Activated T-cell treated with anti-CD3 and anti-CD28 coated beads, Interleukin-2, amount 50 U/mL, for 24 hours (primary cell): Measurements from ENCODE around the gene ANKS3.
A peak's percentile ranks its signal among the peaks of the same experiment; 100 is the strongest.

ENCODE experiments used
- DNase-seq: peaks from one replicate; pipeline ENCODE4 v3.0.0-alpha.2; 2020
- H3K27ac Mint-ChIP-seq: 2 replicates; pipeline ENCODE4 v1.8.0; 2020; ENCODE audit warnings: mild to moderate bottlenecking, mixed read lengths
- H3K27me3 Mint-ChIP-seq: 2 replicates; pipeline ENCODE4 v1.8.0; 2020; ENCODE audit warnings: mixed read lengths
- H3K36me3 Mint-ChIP-seq: 2 replicates; pipeline ENCODE4 v1.8.0; 2020; ENCODE audit warnings: low read depth, mixed read lengths
- H3K4me1 Mint-ChIP-seq: 2 replicates; pipeline ENCODE4 v1.8.0; 2020; ENCODE audit warnings: low read depth, mixed read lengths
- H3K4me3 Mint-ChIP-seq: 2 replicates; pipeline ENCODE4 v1.8.0; 2020; ENCODE audit warnings: mild to moderate bottlenecking, moderate library complexity, mixed read lengths
- H3K9me3 Mint-ChIP-seq: 2 replicates; pipeline ENCODE4 v1.8.0; 2020; ENCODE audit warnings: mixed read lengths

ANKS3 gene

GRCh38 chr16:4682084-4682591 lies 51.9 kb downstream of the ANKS3 start:
- Mint-ChIP-seq H3K4me3 (no peak overlapping the region), H3K4me1 (peaks cover 19% of the 10 kb centered on the region), H3K36me3 (peaks cover 67% of the 10 kb centered on the region), H3K27me3 (no peaks in the 10 kb centered on the region), H3K9me3 (no peaks in the 10 kb centered on the region), H3K27ac (no peak overlapping the region)
- DNase-seq: no peak

GRCh38 chr16:4681471-4682083 lies 52.5 kb downstream of the ANKS3 start:
- Mint-ChIP-seq H3K4me3 (no peak overlapping the region), H3K9me3 (no peaks in the 10 kb centered on the region)

GRCh38 chr16:4680673-4681470 lies 53.2 kb downstream of the ANKS3 start:
- no peak for DNase-seq
- peak overlapping the region; percentile 14 for H3K27ac Mint-ChIP-seq
- H3K4me1 Mint-ChIP-seq: peaks cover 32% of the 10 kb centered on the region
- H3K36me3 Mint-ChIP-seq: peaks cover 68% of the 10 kb centered on the region
- H3K4me3 Mint-ChIP-seq: no peak overlapping the region
- no peaks in the 10 kb centered on the region for H3K27me3 Mint-ChIP-seq
- no peaks in the 10 kb centered on the region for H3K9me3 Mint-ChIP-seq

More at GRCh38 chr16:4681471-4682083, 52.5 kb downstream of the ANKS3 start:
- DNase-seq: no peak
- peaks cover 24% of the 10 kb centered on the region for H3K4me1 Mint-ChIP-seq
- H3K27me3 Mint-ChIP-seq: no peaks in the 10 kb centered on the region
- H3K36me3 Mint-ChIP-seq: peaks cover 67% of the 10 kb centered on the region
- no peak overlapping the region for H3K27ac Mint-ChIP-seq

GRCh38 chr16:4679850-4680636 lies 54.0 kb downstream of the ANKS3 start:
- Mint-ChIP-seq H3K4me3 (no peak overlapping the region), H3K9me3 (no peaks in the 10 kb centered on the region), H3K36me3 (peaks cover 69% of the 10 kb centered on the region), H3K27ac (peak overlapping the region; percentile 71), H3K27me3 (no peaks in the 10 kb centered on the region), H3K4me1 (peaks cover 37% of the 10 kb centered on the region)
- DNase-seq: no peak

- peak overlapping the region; percentile 72 for H3K27ac Mint-ChIP-seq
- H3K4me3 Mint-ChIP-seq: no peak overlapping the region
- no peak for DNase-seq
- H3K9me3 Mint-ChIP-seq: no peaks in the 10 kb centered on the region
- H3K36me3 Mint-ChIP-seq: peaks cover 63% of the 10 kb centered on the region
- no peaks in the 10 kb centered on the region for H3K27me3 Mint-ChIP-seq
- peaks cover 37% of the 10 kb centered on the region for H3K4me1 Mint-ChIP-seq
These were observed 54.8 kb downstream of the ANKS3 start for GRCh38 chr16:4679156-4679849.

- peaks cover 37% of the 10 kb centered on the region for H3K4me1 Mint-ChIP-seq
- H3K27me3 Mint-ChIP-seq: no peaks in the 10 kb centered on the region
- H3K27ac Mint-ChIP-seq: peak overlapping the region; percentile 80
- H3K36me3 Mint-ChIP-seq: peaks cover 62% of the 10 kb centered on the region
- H3K9me3 Mint-ChIP-seq: no peaks in the 10 kb centered on the region
- H3K4me3 Mint-ChIP-seq: no peak overlapping the region
- DNase-seq: no peak
These were observed 55.5 kb downstream of the ANKS3 start for GRCh38 chr16:4678596-4678995.

- Mint-ChIP-seq H3K27ac (peak overlapping the region; percentile 80), H3K36me3 (peaks cover 62% of the 10 kb centered on the region), H3K4me3 (no peak overlapping the region)
These were observed 56.1 kb downstream of the ANKS3 start for GRCh38 chr16:4677994-4678393.

GRCh38 chr16:4677390-4677789 lies 56.7 kb downstream of the ANKS3 start:
- Mint-ChIP-seq H3K27me3 (no peaks in the 10 kb centered on the region), H3K27ac (peak overlapping the region; percentile 98), H3K4me1 (peaks cover 35% of the 10 kb centered on the region), H3K36me3 (peaks cover 66% of the 10 kb centered on the region), H3K4me3 (no peak overlapping the region), H3K9me3 (no peaks in the 10 kb centered on the region)
- no peak for DNase-seq

More at GRCh38 chr16:4677994-4678393, 56.1 kb downstream of the ANKS3 start:
- Mint-ChIP-seq H3K9me3 (no peaks in the 10 kb centered on the region), H3K27me3 (no peaks in the 10 kb centered on the region), H3K4me1 (peaks cover 36% of the 10 kb centered on the region)
- DNase-seq: no peak

GRCh38 chr16:4676831-4677230 lies 57.2 kb downstream of the ANKS3 start:
- Mint-ChIP-seq H3K27ac (peak overlapping the region; percentile 98), H3K27me3 (no peaks in the 10 kb centered on the region), H3K4me3 (peak overlapping the region; percentile 71), H3K36me3 (peaks cover 66% of the 10 kb centered on the region), H3K9me3 (no peaks in the 10 kb centered on the region), H3K4me1 (peaks cover 35% of the 10 kb centered on the region)
- DNase-seq: no peak

GRCh38 chr16:4675864-4676786 lies 57.9 kb downstream of the ANKS3 start:
- peak overlapping the region; percentile 98 for H3K27ac Mint-ChIP-seq
- H3K9me3 Mint-ChIP-seq: no peaks in the 10 kb centered on the region
- H3K36me3 Mint-ChIP-seq: peaks cover 69% of the 10 kb centered on the region
- peaks cover 30% of the 10 kb centered on the region for H3K4me1 Mint-ChIP-seq
- DNase-seq: peak; percentile 74
- peak overlapping the region; percentile 71 for H3K4me3 Mint-ChIP-seq
- no peaks in the 10 kb centered on the region for H3K27me3 Mint-ChIP-seq

- Mint-ChIP-seq H3K27ac (peak overlapping the region; percentile 98), H3K9me3 (no peaks in the 10 kb centered on the region), H3K36me3 (peaks cover 66% of the 10 kb centered on the region), H3K27me3 (no peaks in the 10 kb centered on the region), H3K4me1 (peaks cover 28% of the 10 kb centered on the region), H3K4me3 (peak overlapping the region; percentile 71)
- DNase-seq: no peak
These were observed 59.0 kb downstream of the ANKS3 start for GRCh38 chr16:4674926-4675530.

- no peak for DNase-seq
- Mint-ChIP-seq H3K4me3 (no peak overlapping the region), H3K27ac (no peak overlapping the region), H3K27me3 (no peaks in the 10 kb centered on the region), H3K4me1 (peaks cover 28% of the 10 kb centered on the region), H3K9me3 (no peaks in the 10 kb centered on the region), H3K36me3 (peaks cover 54% of the 10 kb centered on the region)
These were observed 60.6 kb downstream of the ANKS3 start for GRCh38 chr16:4673387-4674046.
